Fibroblast of lung (primary cell): ENCODE results near the gene FOXI1. TPM values are rescaled to one million over a fixed set of nuclear protein-coding genes. Genes with fewer than 3 reads are reported as not detected.

ENCODE experiments used
- DNase-seq, 2 donors: peaks; one replicate each; pipeline versions ENCODE4 v3.0.0 to v3.0.0-alpha.2; 2010; ENCODE audit warnings: low read depth in 2 of 2
- H2AFZ ChIP-seq: 2 replicates; pipeline ENCODE4 v1.5.1; 2012; ENCODE audit warnings: low read length, control low read depth, inconsistent platforms
- H3K27ac ChIP-seq: 2 replicates; pipeline ENCODE4 v1.5.1; 2011; ENCODE audit warnings: low read length, control low read depth; ENCODE audit not compliant: insufficient read depth
- H3K27me3 ChIP-seq: 2 replicates; pipeline ENCODE4 v1.5.1; 2011; ENCODE audit warnings: mild to moderate bottlenecking, low read length; ENCODE audit not compliant: control insufficient read depth, insufficient read depth
- H3K36me3 ChIP-seq: 2 replicates; pipeline ENCODE4 v1.5.1; 2011; ENCODE audit warnings: low read length; ENCODE audit not compliant: control insufficient read depth, insufficient read depth
- H3K4me1 ChIP-seq: 2 replicates; pipeline ENCODE4 v1.5.1; 2011; ENCODE audit warnings: low read length; ENCODE audit not compliant: control insufficient read depth, insufficient read depth; ENCODE audit errors: extremely low read depth
- H3K4me2 ChIP-seq: 2 replicates; pipeline ENCODE4 v1.5.1; 2011; ENCODE audit warnings: low read length, control low read depth; ENCODE audit not compliant: insufficient read depth; ENCODE audit errors: extremely low read depth
- H3K4me3 ChIP-seq, 4 experiments: fragments of 200-600 bp in 1 of 4; sonication (generic) in 1 of 4; replicated peaks in 1 of 4; 2 replicates each; pipeline ENCODE4 v1.5.1; 2011 to 2016; ENCODE audit warnings: low read length in 4 of 4, low read depth in 3 of 4, mild to moderate bottlenecking in 3 of 4, control low read depth in 2 of 4, inconsistent platforms in 1 of 4, mixed read lengths in 1 of 4; ENCODE audit not compliant: insufficient read depth in 1 of 4; ENCODE audit errors: control extremely low read depth in 1 of 4
- H3K79me2 ChIP-seq: 2 replicates; pipeline ENCODE4 v1.5.1; 2012; ENCODE audit warnings: mild to moderate bottlenecking, low read length, inconsistent platforms; ENCODE audit not compliant: control insufficient read depth, insufficient read depth
- H3K9ac ChIP-seq: 2 replicates; pipeline ENCODE4 v1.5.1; 2011; ENCODE audit warnings: mild to moderate bottlenecking, low read length, control low read depth; ENCODE audit not compliant: insufficient read depth
- H3K9me3 ChIP-seq: 2 replicates; pipeline ENCODE4 v1.5.1; 2012; ENCODE audit warnings: low read depth, low read length; ENCODE audit not compliant: control insufficient read depth, insufficient read depth
- H4K20me1 ChIP-seq: 2 replicates; pipeline ENCODE4 v1.5.1; 2011; ENCODE audit warnings: low read length; ENCODE audit not compliant: control insufficient read depth, insufficient read depth; ENCODE audit errors: extremely low read depth
- EZH2 ChIP-seq: IDR thresholded peaks from 2 replicates; pipeline ENCODE4 v1.5.1; 2012; ENCODE audit warnings: low read length, control low read depth, mild to moderate bottlenecking; ENCODE audit errors: missing control alignments
- polyA plus RNA-seq, 2 donors: library from polyadenylated mRNA; depleted of rRNA in 1 of 2; stranded (reverse) in 1 of 2; unstranded in 1 of 2; fragments of >200 nt; gene quantifications; 2 replicates each; pipeline ENCODE4 v1.2.1, GENCODE V29; 2011 to 2012; ENCODE audit warnings: missing spikeins in 1 of 2
- total RNA-seq: library from RNA; depleted of rRNA; stranded (reverse); fragments of >200 nt; gene quantifications from 2 replicates; pipeline ENCODE4 v1.2.1, GENCODE V29; 2014
- TF ChIP-seq, protein P1 (sequence below), 2 donors: IDR thresholded peaks in 1 of 2; conservative IDR thresholded peaks in 1 of 2; 1 replicate in 1 of 2; 2 replicates in 1 of 2; pipeline ENCODE4 v1.5.1; 2011 to 2012; ENCODE audit warnings: low read length in 2 of 2, control low read depth in 1 of 2, inconsistent platforms in 1 of 2, low read depth in 1 of 2, mild to moderate bottlenecking in 1 of 2

FOXI1 gene
- total and polyA plus RNA-seq, 2 donors (not counting 1 experiment from before 2014, with no cell fraction given) = not detected

DNA sequence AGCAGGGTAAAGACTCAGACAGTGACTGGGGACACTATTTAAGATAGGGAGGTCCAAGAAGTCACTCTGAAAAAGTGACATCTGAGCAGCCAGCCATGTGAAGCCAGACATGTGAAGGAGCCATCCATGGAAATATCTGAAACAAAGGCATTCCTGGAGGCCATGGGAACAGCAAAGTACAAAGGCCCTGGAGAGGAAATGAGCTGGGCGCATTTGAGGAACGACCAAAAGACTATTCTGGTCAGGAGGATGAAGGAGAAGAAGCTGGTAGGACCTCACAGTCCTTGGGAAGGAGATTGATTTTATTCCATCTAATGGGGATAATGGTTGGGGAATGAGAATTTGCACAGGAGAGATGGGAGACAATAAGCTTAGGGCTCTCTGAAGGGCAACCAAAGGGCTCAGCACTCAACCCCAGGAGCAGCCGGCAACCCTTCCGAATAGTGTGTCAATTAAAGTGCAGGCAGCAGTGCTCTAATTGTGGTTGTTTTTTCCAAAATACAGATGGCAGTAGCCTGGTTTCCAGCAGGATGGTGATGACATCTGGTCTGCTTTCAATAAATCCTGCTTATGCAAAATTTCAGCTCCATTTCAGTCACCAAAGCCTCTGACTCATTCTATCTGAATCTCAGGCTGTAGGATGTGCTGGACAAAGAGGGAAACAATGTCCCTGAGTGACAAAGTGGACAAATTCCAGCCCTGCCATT lies 26.7 kb downstream of the FOXI1 start:
- no peak overlapping the region for H3K4me3 ChIP-seq
- H3K4me1 ChIP-seq = no peaks in the 10 kb centered on the region
- H3K79me2 ChIP-seq = no peaks in the 10 kb centered on the region
- H2AFZ ChIP-seq = no peak overlapping the region
- H3K4me2 ChIP-seq = no peak overlapping the region
- no peak overlapping the region for H3K27ac ChIP-seq
- H3K9ac ChIP-seq = no peak overlapping the region
- no peaks in the 10 kb centered on the region for H4K20me1 ChIP-seq
- peak; percentile 33 to 72 for DNase-seq
- no peaks in the 10 kb centered on the region for H3K36me3 ChIP-seq
- no peak for TF ChIP-seq EZH2
- TF ChIP-seq, protein P1, sequence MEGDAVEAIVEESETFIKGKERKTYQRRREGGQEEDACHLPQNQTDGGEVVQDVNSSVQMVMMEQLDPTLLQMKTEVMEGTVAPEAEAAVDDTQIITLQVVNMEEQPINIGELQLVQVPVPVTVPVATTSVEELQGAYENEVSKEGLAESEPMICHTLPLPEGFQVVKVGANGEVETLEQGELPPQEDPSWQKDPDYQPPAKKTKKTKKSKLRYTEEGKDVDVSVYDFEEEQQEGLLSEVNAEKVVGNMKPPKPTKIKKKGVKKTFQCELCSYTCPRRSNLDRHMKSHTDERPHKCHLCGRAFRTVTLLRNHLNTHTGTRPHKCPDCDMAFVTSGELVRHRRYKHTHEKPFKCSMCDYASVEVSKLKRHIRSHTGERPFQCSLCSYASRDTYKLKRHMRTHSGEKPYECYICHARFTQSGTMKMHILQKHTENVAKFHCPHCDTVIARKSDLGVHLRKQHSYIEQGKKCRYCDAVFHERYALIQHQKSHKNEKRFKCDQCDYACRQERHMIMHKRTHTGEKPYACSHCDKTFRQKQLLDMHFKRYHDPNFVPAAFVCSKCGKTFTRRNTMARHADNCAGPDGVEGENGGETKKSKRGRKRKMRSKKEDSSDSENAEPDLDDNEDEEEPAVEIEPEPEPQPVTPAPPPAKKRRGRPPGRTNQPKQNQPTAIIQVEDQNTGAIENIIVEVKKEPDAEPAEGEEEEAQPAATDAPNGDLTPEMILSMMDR (conservative IDR thresholded peaks at IDR 0.05 in 1 of 2, IDR thresholded peaks at IDR 0.05 in 1 of 2; ENCODE audit: low read depth in 1 of 2, low read length in 2 of 2) = no peak
- H3K9me3 ChIP-seq = no peaks in the 10 kb centered on the region
- H3K27me3 ChIP-seq = no peaks in the 10 kb centered on the region

DNA sequence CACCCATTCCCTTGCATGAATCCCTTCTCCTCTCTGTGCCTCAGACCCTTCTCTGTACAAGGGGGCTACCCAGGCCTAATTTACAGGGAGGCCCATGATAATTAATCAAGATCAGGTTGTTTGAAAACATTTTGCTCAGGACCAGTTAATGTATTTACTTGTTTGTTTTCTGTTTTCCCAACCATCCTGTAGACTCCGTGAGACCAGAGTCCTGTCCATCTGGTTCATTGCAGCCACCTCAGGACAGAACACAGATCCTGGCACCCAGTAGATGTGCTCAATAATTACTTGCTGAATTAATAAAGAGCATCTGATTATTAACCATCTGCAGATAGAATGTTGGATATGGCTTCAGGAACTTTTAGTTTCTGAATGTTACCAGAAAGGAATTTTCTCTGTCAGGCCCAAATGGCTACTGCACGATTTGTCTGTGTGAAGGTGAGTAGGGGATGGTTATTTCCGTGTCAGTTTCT lies 27.3 kb downstream of the FOXI1 start:
- H3K9ac ChIP-seq = no peak overlapping the region
- TF ChIP-seq, protein P1 (conservative IDR thresholded peaks at IDR 0.05 in 1 of 2, IDR thresholded peaks at IDR 0.05 in 1 of 2; ENCODE audit: low read depth in 1 of 2, low read length in 2 of 2) = no peak
- no peak for TF ChIP-seq EZH2
- no peaks in the 10 kb centered on the region for H3K27me3 ChIP-seq
- H3K4me3 ChIP-seq = no peak overlapping the region
- H3K4me2 ChIP-seq = no peak overlapping the region
- H3K27ac ChIP-seq = no peak overlapping the region
- no peaks in the 10 kb centered on the region for H3K36me3 ChIP-seq
- no peaks in the 10 kb centered on the region for H3K79me2 ChIP-seq
- no peak overlapping the region for H2AFZ ChIP-seq
- no peaks in the 10 kb centered on the region for H4K20me1 ChIP-seq
- no peaks in the 10 kb centered on the region for H3K9me3 ChIP-seq
- no peaks in the 10 kb centered on the region for H3K4me1 ChIP-seq
- DNase-seq = no peak

DNA sequence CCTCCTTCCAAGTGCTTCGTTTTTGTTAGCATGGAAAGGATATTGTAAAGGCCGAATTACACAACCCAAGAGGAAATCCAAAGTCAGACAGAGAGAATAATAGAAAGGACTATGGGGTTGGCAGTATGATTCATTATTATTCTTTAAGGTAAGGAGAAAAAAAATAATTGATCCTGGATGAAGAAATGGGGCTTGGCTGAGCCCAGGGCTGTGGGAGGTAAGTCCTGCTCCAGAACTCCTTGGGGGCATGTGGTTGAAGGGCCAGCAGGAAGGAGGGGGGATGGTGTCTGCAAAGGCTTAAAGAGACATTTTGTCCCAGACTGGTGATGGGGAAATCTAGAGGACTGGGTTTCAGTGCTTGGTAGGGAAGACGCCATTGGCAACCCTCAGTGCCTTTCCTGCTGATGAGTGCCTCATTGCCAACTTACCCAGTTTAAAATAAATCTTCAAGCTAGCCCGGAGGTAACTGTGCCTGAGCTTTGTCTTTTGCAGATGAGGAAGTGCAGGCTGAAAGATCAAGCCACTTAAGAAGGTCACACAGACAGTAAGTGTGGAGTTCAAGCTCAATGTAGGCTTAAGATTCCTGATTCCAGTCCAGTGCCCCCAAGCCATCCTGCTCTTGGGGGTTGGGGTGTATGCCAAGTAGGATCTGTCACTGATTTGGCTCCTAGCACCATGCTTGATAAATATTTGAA lies 30.2 kb downstream of the FOXI1 start:
- no peaks in the 10 kb centered on the region for H3K9me3 ChIP-seq

More for the DNA sequence above, 30.2 kb downstream of the FOXI1 start:
- Histone ChIP-seq H4K20me1 (no peaks in the 10 kb centered on the region), H3K4me1 (no peaks in the 10 kb centered on the region), H3K27ac (no peak overlapping the region), H2AFZ (no peak overlapping the region), H3K4me2 (no peak overlapping the region), H3K9ac (no peak overlapping the region), H3K4me3 (no peak overlapping the region), H3K79me2 (no peaks in the 10 kb centered on the region), H3K36me3 (no peaks in the 10 kb centered on the region), H3K27me3 (no peaks in the 10 kb centered on the region)
- TF ChIP-seq, protein P1 (conservative IDR thresholded peaks at IDR 0.05 in 1 of 2, IDR thresholded peaks at IDR 0.05 in 1 of 2; ENCODE audit: low read depth in 1 of 2, low read length in 2 of 2) = no peak
- no peak for TF ChIP-seq EZH2
- DNase-seq = no peak
